ENCODE data around the gene AFAP1L2. TPM values are rescaled to one million over a fixed set of nuclear protein-coding genes. Genes with fewer than 3 reads are reported as not detected.

The AFAP1L2 gene
- total RNA-seq, 1 experiment from 2014 or later: 170 TPM

- DNase-seq (ENCODE audit: low read depth, low spot score): no peak
- H3K9me3 ChIP-seq (ENCODE audit: control insufficient read depth, insufficient read depth, low read depth, low read length): no peaks in the 10 kb centered on the region
- no peaks in the 10 kb centered on the region for H3K27me3 ChIP-seq (ENCODE audit: control insufficient read depth, insufficient read depth, low read length)
- in situ Hi-C loops (cut with HindIII; ENCODE audit: low pct_unique_long_range_greater_than_20kb, low sequenced_read_pairs): no loop called here
- TF ChIP-seq TCF7L2 (IDR thresholded peaks at IDR 0.05; ENCODE audit: low read depth, low read length) (no peak), REST (IDR thresholded peaks at IDR 0.05; ENCODE audit: insufficient read depth in 1 of 2, low read depth in 2 of 2, low read length in 1 of 2) (no peak), POLR2AphosphoS5 (IDR thresholded peaks at IDR 0.05; ENCODE audit: low read depth, low read length) (no peak), SIN3A (IDR thresholded peaks at IDR 0.05; ENCODE audit: borderline replicate concordance, insufficient read depth, low read depth, low read length) (no peak), CTCF (IDR thresholded peaks at IDR 0.05) (no peak)
- ChIA-PET CTCF (no interaction called here), POLR2A (no interaction called here)
- no peaks in the 10 kb centered on the region for H3K36me3 ChIP-seq (ENCODE audit: control insufficient read depth, insufficient read depth, low read length)
- no peak overlapping the region for H3K27ac ChIP-seq (ENCODE audit: low read length)
- intact Hi-C loops (cut with micrococcal nuclease; ENCODE audit: unreplicated experiment): no loop called here
- H3K4me3 ChIP-seq (ENCODE audit: low read depth in 2 of 2, low read length in 2 of 2): no peak overlapping the region
- H3K4me1 ChIP-seq (ENCODE audit: control insufficient read depth, insufficient read depth, low read length): no peaks in the 10 kb centered on the region
- no TSS peak for BruUV-seq (replicated peaks)
- ATAC-seq: no peak
These were observed 124.2 kb downstream of the AFAP1L2 start for GRCh38 chr10:114279901-114280644.

- TF ChIP-seq CTCF (IDR thresholded peaks at IDR 0.05) (no peak), REST (IDR thresholded peaks at IDR 0.05; ENCODE audit: insufficient read depth in 1 of 2, low read depth in 2 of 2, low read length in 1 of 2) (no peak), POLR2AphosphoS5 (IDR thresholded peaks at IDR 0.05; ENCODE audit: low read depth, low read length) (no peak), TCF7L2 (IDR thresholded peaks at IDR 0.05; ENCODE audit: low read depth, low read length) (no peak), SIN3A (IDR thresholded peaks at IDR 0.05; ENCODE audit: borderline replicate concordance, insufficient read depth, low read depth, low read length) (no peak)
- in situ Hi-C loops (cut with HindIII; ENCODE audit: low pct_unique_long_range_greater_than_20kb, low sequenced_read_pairs): no loop called here
- no peaks in the 10 kb centered on the region for H3K36me3 ChIP-seq (ENCODE audit: control insufficient read depth, insufficient read depth, low read length)
- no peak for DNase-seq (ENCODE audit: low read depth, low spot score)
- no peaks in the 10 kb centered on the region for H3K9me3 ChIP-seq (ENCODE audit: control insufficient read depth, insufficient read depth, low read depth, low read length)
- no peaks in the 10 kb centered on the region for H3K4me1 ChIP-seq (ENCODE audit: control insufficient read depth, insufficient read depth, low read length)
- no peak overlapping the region for H3K4me3 ChIP-seq (ENCODE audit: low read depth in 2 of 2, low read length in 2 of 2)
- no peak for ATAC-seq
- POLR2A ChIA-PET: no interaction called here
- H3K27ac ChIP-seq (ENCODE audit: low read length): no peak overlapping the region
- CTCF ChIA-PET: no interaction called here
- H3K27me3 ChIP-seq (ENCODE audit: control insufficient read depth, insufficient read depth, low read length): no peaks in the 10 kb centered on the region
- intact Hi-C loops (cut with micrococcal nuclease; ENCODE audit: unreplicated experiment): no loop called here
- BruUV-seq (replicated peaks): no TSS peak
These were observed 125.0 kb downstream of the AFAP1L2 start for GRCh38 chr10:114279289-114279688.

Measured in Panc1 (cell line).